ENCODE data around the gene MGST1. TPM values are rescaled to one million over a fixed set of nuclear protein-coding genes. Genes with fewer than 3 reads are reported as not detected.
"Not testable (repeated sequence)": the region's sequence is repeated elsewhere in the genome, so short reads cannot be mapped to it uniquely, and the experiment has no call there.

Gene MGST1
- total RNA-seq, 2 donors from 2014 or later, result 339 to 555 TPM

GRCh38 chr12:16385782-16386646, 38.6 kb downstream of the MGST1 start:
- Histone ChIP-seq H3K36me3 (no peaks in the 10 kb centered on the region), H3K27me3 (no peaks in the 10 kb centered on the region), H3K9ac (ENCODE audit: low read depth in 2 of 2, low read length in 2 of 2) (no peak overlapping the region), H3K4me1 (no peaks in the 10 kb centered on the region), H3K27ac (no peak overlapping the region), H3K9me3 (no peaks in the 10 kb centered on the region), H3K4me3 (no peak overlapping the region)
- intact Hi-C loops (cut with DNase I), result loop anchor here (10.0 kb wide), 1 partner anchor 1259 kb away; no protein-coding TSS in a partner anchor
- TF ChIP-seq CTCF (IDR thresholded peaks at IDR 0.05), result no peak
- peak; percentile 36 for DNase-seq

GRCh38 chr12:16387919-16388318, 40.5 kb downstream of the MGST1 start:
- Histone ChIP-seq H3K27me3 (no peaks in the 10 kb centered on the region), H3K4me1 (no peaks in the 10 kb centered on the region), H3K4me3 (no peak overlapping the region), H3K9ac (ENCODE audit: low read depth in 2 of 2, low read length in 2 of 2) (no peak overlapping the region), H3K27ac (no peak overlapping the region), H3K36me3 (no peaks in the 10 kb centered on the region), H3K9me3 (no peaks in the 10 kb centered on the region)
- intact Hi-C loops (cut with DNase I), result loop anchor here (10.0 kb wide), 1 partner anchor 1257 kb away; no protein-coding TSS in a partner anchor
- DNase-seq, result no peak
- TF ChIP-seq CTCF (IDR thresholded peaks at IDR 0.05), result no peak

GRCh38 chr12:16389594-16389993, 42.1 kb downstream of the MGST1 start:
- no peaks in the 10 kb centered on the region for H3K36me3 ChIP-seq
- H3K27me3 ChIP-seq, result no peaks in the 10 kb centered on the region
- no peak overlapping the region for H3K4me3 ChIP-seq
- no peak for DNase-seq
- intact Hi-C loops (cut with DNase I), result loop anchor here (10.0 kb wide), 1 partner anchor 1255 kb away; no protein-coding TSS in a partner anchor
- TF ChIP-seq CTCF (IDR thresholded peaks at IDR 0.05), result no peak
- H3K4me1 ChIP-seq, result no peaks in the 10 kb centered on the region
- no peak overlapping the region for H3K27ac ChIP-seq
- H3K9ac ChIP-seq (ENCODE audit: low read depth in 2 of 2, low read length in 2 of 2), result no peak overlapping the region
- no peaks in the 10 kb centered on the region for H3K9me3 ChIP-seq

DNA sequence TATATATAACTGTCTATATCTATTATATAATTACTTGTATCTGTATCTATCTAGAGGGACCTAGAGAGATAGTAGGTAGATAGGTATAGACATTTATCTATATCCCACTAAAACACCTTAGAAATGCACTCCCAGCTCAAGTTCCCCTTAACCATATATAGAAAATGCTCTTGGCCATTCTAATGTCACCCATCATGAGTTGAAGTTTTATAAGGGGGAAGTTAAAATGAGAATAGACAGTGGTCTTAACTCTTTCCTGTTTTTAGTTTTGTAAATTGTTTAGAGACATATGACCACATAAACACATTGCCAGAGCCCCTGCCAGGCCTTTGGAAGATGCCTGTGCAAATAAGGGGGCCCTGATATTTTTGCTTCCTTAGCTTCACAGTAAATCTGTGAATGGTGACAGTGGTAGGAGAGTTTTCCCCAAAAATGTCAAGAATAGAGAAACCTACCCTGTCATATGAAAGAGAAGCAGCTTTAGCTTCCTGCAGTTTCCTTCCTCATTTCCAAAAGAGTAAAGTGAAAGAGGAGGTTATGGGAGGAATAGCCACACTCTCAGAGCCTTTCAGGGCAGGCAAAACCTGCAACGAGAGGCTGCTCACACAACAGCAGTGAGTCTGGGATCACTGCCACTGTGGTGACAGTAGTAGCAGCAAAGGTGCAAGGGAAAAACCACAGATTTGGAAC, 45.5 kb downstream of the MGST1 start:
- intact Hi-C loops (cut with DNase I), result no loop called here
- Histone ChIP-seq H3K9me3 (no peaks in the 10 kb centered on the region), H3K4me3 (no peak overlapping the region), H3K27ac (no peak overlapping the region), H3K36me3 (no peaks in the 10 kb centered on the region), H3K27me3 (no peaks in the 10 kb centered on the region), H3K4me1 (no peaks in the 10 kb centered on the region), H3K9ac (ENCODE audit: low read depth in 2 of 2, low read length in 2 of 2) (no peak overlapping the region)
- DNase-seq, result no peak
- TF ChIP-seq CTCF (IDR thresholded peaks at IDR 0.05), result no peak

DNA sequence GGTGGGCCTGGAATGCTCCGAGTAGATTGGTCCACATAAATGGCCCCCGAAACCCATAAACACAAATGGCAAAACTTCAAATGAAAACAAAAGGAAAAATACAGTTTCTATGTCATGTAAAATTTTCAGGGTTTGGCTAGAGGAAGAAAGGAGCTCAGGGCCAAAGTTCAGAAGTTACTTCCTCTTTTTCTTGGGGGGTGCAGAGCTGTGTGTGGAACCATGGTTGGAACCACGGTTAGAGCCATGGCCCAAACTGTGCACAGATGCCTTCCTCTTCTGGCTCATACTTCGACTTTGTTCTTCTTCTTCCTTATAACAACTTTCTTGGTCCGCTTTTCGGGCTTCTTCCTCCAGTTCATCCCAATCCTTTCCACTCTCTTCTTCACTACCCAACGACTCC, 51.7 kb downstream of the MGST1 start:
- H3K36me3 ChIP-seq, result no peaks in the 10 kb centered on the region
- no peak for DNase-seq
- no peak for TF ChIP-seq CTCF (IDR thresholded peaks at IDR 0.05)
- H3K4me3 ChIP-seq, result no peak overlapping the region
- no peaks in the 10 kb centered on the region for H3K9me3 ChIP-seq
- intact Hi-C loops (cut with DNase I), result no loop called here
- no peak overlapping the region for H3K27ac ChIP-seq
- H3K4me1 ChIP-seq, result no peaks in the 10 kb centered on the region
- H3K27me3 ChIP-seq, result no peaks in the 10 kb centered on the region
- no peak overlapping the region for H3K9ac ChIP-seq (ENCODE audit: low read depth in 2 of 2, low read length in 2 of 2)

DNA sequence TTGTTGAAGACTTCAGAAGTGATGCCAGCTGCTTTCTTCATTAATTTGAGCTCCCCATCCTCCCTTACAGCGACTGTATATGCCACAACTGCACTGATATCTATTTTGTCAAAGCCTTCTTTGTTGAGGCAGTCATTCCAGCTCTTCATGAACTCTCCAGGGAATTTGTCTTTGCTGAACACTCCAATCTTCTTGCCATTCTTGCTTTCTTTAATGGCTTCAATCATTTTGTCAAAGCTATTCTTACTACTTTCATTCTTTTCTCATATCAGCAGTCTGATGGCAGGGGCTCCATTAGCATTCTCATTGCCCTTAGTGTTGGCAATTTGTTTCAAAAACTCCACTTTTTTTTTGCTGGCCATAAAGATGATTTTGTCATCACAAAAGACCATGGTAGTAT, 54.4 kb downstream of the MGST1 start:
- H3K9ac ChIP-seq (ENCODE audit: low read depth in 2 of 2, low read length in 2 of 2); H3K27me3 ChIP-seq; H3K27ac ChIP-seq; H3K9me3 ChIP-seq; intact Hi-C loops (cut with DNase I); H3K4me1 ChIP-seq; H3K4me3 ChIP-seq; DNase-seq; H3K36me3 ChIP-seq: not testable (repeated sequence)
